Measurements from ENCODE around the gene TSPEAR. TPM values are rescaled to one million over a fixed set of nuclear protein-coding genes. Genes with fewer than 3 reads are reported as not detected.

The TSPEAR gene
- total RNA-seq, 1 donor from 2014 or later = 0.13 TPM

DNA sequence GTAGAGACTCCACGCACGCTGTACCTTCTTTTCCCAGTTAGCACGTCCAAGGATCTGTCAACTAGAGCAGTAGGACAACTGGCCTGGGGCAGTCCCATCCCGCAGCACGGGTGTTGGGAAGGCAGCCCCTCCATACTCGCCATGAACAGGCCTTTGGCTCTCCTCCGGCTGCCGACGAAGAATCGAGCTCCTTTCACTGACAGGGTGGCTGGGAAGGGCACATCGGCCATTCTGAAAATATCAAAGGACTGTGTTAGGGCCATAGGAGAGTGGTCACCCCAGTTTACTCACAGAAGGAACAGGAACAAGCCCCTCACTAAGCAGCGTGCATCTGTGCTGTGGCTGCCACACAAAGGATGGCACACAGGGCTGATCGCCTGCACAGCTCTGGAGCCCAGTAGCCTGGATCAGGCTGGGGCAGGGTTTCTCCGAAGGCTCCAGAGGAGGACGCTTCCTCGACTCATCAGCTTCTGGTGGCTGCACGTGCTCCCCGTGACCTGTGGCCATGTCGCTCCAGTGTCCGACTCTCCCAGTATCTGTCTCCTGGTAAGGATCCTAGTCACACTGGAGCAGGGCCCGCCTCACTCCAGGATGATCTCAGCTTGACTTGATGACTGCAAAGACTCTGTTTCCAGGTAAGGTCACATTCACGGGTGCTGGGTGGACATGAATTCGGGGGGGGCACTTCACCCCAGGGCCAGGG, 180.3 kb downstream of the TSPEAR start:
- DNase-seq (ENCODE audit: low read depth in 2 of 2) = no peak

DNA sequence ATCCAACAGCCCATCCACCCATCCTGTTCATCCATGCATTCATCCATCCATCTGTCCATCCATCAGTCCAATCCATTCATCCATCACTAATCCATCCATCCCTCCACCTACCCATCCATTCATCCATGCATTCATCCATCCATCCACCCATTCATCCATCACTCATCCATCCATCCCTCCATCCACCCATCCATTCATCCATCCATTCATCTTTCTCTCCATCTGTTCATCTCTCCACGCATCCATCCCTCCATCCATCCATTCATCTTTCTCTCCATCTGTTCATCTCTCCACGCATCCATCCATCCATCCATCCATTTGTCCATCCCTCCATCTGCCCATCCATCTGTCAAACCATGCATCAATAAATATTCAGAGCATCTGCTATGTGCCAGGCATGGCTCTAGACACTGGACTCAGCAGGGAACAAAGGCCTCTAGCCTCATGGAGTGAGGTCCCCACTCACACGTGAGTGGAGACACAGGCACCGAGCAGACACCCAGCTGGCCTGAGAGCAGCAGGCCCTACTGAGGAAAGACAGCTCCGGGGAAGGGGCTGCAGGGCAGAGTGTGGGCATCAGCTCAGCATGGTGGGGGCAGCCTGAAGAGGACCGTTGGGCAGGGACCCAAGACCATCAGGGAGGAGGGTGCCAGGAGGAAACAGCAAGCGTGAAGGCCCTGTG, 181.0 kb downstream of the TSPEAR start:
- DNase-seq (ENCODE audit: low read depth in 2 of 2) = no peak

DNA sequence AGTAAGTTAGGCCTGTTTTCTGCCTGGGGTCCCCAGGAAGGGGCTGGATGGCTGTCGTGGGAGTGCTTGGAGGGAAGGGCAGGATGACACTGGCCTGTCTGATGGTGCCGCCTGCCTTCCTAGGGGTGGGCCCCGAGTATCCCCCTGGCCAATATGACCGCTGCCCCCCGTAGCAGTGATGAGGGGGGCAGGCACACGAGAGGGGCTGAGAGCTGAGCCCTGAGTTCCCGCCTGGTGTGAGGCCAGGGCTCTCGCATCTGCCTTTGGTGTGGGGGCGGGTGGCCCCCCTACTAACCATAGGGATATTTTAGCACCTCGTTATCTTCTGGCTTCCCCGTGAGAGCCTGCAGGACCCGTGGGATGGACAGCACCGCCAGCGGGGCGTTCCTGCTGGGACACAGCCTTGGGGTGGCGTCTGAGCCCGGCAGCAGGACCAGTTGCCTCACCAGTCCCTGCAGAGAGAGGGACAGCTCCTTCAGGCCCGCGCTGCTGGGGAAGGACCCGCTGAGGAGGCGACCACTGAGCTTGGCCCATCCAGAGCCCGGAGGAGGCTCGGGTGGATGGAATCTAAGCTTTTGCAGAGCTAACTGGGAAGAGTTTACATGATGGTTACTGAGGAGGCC, 181.8 kb downstream of the TSPEAR start:
- DNase-seq (ENCODE audit: low read depth in 2 of 2) = no peak

DNA sequence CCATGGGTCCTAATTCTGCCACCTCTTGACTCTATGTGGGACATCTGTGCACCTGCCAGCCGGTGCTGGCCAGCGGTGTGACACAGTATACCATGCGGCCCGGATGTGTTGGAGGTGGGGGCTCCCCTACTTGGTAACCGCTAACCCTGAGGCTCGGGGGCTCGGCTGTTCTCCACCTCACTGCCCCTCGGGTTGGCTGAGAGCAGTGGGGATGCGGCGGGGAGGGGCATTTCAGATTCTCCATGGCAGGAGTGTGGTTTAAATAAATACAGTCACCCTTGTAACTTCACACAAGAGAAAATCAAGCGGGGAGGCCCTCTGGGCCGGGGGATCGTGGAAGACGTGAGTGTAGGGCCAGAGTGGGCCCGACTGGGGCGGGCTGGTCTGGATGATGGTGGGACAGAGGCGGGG, 182.4 kb downstream of the TSPEAR start:
- no peak for DNase-seq (ENCODE audit: low read depth in 2 of 2)

DNA sequence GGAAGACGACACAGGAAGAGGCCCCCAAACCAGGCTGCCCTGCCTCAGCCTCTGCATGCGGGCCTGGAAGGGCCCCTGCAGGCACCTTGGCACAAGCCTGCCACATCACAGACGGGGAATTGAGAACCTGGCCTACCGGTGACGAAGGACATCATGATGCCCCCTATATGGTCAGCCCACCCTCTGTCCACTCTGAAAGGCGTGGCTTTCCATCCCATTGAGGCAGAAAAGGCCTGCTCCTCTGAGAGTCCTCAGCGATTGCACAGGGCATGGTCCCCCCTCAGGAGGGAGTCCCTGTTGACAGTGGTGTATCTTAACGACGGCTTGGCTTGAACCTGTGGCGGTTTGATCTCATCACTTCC, 182.8 kb downstream of the TSPEAR start:
- DNase-seq (ENCODE audit: low read depth in 2 of 2) = no peak

DNA sequence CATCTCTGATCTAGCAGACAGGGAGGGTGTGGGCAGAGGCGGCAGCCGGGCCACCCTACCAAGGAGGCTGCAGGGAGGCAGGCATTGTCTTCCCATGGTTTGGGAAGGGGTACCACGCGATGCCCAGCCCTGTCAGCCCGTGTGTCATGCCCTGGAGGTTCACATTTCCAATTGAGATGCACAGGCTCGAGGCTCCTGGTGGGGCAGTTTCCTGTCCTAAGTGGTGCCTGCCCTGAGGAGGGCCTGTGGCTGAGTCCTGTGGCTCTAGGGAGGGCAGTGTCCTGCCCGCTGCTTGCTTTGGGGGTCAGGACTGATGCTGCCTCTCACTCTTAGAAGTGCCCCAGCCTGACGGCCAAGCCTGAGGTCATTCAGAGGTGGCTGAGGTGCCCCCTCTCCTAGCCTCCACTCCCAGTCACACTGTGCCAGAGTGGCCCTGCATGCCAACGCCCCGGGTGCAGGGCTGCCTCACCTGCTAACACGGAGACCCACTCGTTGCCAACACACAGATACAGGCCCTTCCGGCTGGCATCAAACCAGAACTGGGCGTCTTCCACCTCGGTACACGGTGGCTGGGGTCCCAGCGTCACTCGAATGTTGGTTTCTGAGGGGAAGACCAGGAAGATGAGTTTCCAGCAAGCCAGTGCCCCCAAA, 183.3 kb downstream of the TSPEAR start:
- DNase-seq (ENCODE audit: low read depth in 2 of 2) = no peak

DNA sequence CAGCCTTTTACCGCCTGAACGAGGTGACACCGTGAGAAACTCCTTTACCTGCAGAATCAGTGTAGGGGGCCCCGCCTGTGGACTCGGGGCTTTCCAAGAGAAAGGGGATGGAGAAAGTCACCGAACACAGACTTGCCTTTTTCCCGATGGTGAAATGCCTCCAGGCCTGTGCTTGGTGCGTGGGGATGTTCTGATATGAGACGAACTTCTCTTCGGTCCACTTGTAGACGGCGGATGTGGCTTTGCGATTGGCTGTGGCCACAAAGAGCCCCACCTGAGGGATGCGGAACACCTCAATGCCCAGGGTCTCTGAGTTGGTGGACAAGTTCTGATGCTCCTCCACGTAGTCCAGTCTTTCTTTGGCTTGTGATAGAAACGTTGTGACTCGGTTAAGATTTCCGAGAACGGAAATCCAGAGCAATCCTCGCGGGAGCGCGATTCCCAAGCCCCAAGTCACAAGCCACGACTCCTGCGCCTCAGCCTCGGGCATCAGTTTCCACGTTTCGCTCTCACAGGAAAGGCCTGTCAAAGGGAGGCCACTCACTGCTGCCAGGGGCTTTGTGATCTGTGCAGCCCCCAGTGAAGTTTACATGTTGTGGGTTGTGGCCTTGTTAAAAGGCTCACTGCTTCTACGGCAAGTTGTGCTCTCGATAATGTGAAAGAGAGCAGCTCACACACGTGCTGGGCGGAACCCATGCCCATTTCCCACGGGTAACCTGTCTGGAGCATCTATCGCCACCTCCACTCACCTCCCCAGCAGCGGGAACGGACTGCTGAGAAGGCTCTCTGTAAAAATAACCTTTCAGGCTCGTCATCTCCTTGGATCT, 184.0 kb downstream of the TSPEAR start:
- no peak for DNase-seq (ENCODE audit: low read depth in 2 of 2)

DNA sequence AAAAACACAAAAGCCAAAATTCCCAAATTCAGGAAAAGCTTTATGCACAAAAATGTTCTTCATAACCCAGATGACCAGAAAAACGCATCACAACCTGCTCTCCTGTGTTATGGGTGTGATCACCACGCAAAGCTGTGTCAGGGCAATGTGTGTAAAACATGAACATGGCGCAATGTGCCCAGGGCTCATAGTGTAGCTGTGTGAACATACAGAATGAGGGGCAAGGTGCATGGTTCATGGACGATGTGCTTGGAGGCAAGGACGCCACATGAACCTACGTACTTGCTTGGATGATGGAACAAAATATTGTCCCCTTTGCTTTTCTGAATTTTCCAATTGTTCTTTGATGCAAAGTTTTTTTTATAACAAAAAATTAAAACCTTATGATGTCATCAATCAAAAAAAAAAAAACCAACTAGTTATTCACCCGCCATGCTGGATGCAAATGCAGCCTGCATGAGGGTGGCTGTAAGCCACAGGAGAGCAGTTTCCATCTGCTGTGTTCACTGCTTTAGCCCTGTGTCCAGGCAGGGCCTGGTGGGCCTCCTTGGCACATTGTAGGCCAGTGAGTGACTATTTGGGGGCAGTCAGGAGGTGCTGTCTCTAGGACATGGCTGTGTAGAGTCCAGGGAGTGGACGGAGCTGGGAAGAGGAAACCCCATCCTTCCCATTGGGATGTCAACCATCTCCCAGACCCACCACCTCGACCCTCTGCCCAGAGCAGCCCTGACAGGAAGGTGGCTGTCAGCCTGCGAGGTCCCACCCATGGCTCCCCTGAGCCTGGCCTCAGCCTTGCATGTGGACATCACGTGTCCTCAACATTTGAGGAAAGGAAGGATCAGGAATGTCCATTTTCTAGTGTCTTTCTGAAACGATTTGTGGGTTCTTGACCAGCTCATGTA, 185.0 kb downstream of the TSPEAR start:
- DNase-seq (ENCODE audit: low read depth in 2 of 2) = no peak

DNA sequence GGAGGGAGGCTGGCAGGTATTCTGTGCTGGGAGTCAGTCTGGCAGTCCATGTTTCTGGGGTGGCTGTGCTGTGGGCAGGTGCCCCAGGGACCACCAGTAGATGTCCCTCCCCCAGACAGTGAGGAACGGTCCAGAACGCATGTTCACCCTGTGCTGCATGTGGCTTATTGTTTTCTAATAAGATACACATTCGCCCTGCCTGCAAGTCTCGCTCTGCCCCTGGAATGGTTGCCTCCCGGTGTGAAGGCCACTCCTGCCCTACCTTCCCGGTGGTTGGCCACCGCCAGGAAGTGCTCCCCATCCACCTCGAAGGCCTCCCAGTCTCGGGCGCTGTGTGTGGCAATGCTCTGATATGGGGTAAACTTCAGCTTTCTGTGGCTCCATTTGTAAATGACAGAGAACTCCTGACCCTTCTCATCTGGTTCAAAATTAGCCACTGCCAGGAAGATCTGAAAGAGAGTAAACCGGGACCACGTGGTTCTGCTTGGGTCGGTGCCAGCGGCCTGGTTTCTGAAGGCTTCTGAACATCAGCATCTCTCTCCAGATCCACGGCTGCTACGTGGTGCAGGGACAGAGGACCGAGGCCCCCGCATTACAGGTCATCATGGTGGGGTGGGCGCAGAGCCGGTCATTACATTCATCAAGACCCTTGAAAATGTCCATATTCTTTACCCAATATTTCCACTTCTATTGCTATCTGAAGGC, 185.8 kb downstream of the TSPEAR start:
- no peak for DNase-seq (ENCODE audit: low read depth in 2 of 2)

DNA sequence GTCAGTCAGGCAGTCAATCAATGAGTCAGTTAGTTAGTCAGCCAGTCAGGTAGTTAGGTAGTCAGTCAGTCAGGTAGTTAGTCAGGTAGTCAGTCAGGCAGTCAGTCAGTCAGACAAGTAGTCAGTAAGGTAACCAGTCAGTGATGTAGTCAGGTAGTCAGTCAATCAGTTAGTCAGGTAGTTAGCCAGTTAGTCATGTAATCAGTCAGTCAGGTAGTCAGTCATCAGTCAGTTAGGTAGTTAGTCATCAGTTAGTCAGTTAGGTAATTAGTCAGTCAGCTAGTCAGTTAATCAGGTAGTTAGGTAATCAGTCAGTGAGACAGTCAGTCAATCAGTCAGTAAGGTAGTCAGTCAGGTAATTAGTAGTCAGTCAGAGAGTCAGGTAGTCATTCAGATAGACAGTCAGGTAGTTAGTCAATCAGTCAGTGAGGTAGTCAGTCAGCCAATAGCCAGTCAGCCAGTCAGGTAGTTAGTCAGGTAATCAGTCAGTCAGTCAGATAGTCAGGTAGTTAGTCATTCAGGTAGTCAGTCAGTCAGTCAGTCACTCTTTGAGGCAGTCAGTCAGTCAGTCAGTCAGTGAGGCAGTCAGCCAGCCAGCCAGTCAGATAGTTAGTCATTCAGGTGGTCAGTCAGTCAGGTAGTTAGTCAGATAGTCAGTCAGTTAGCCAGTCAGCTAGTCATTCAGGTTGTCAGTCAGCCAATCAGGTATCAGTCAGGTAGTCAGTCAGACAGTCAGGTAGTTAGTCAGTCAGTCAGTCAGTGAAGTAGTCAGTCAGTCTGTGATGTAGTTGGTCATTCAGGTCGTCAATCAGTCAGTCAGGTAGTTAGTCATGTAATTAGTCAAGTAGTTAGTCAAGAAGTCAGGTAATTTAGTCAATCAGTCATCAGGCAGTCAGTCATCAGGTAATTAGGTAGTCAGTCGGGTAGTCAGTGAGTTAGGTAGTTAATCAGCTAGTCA, 186.7 kb downstream of the TSPEAR start:
- DNase-seq (ENCODE audit: low read depth in 2 of 2) = no peak

DNA sequence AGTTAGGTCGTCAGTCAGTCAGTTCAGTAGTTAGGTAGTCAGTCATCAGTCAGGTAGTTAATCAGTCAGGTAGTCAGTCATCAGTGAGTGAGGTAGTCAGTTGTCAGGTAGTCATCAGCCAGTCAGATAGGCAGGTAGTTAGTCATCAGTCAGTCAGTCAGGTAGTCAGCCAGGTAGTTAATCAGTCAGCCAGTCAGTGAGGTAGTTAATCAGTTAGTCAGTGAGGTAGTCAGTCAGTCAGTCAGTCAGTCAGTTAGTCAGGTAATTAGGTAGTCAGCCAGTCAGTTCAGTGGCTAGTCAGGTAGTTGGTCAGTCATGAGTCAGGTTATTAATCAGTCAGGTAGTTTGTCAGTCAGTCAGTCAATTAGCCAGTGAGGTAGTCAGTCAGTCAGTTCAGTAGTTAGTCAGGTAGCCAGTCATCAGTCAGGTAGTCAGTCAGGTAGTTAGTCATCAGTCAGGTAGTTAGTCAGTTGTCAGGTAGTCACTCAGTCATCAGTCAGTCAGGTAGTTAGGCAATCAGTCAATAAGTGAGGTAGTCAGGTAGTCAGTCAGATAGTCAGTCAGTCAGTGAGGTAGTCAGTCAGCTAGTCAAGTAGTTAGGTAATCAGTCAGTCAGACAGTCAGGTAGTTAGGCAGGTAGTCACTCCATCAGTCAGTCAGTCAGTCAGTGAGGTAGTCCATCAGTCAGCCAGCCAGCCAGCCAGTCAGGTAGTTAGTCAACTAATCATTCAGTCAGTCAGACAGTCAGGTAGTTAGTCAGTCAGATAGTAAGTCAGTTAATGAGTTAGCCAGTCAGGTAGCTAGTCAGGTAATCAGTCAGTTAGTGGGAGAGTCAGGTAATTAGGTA, 187.6 kb downstream of the TSPEAR start:
- DNase-seq (ENCODE audit: low read depth in 2 of 2) = no peak

DNA sequence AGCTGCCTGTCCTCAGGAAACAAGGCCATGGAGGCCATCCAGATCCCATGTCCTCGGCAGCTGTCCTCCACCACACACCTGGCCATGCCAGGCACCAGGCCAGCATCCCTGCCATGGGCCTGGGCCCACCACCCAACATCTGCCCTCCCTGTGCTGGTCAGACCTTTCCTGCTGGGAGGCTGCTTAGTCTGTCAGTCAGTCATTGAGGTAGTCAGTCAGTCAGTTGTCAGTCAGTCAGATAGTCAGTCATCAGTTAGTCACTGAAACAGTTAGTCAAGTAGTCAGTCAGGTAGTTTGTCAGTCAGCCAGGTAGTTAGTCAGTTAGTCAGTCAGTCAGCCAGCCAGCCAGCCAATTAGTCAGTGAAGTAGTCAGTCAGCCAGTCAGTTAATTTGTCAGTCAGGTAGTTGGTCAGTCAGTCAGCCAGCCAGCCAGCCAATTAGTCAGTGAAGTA, 188.6 kb downstream of the TSPEAR start:
- DNase-seq (ENCODE audit: low read depth in 2 of 2) = no peak

DNA sequence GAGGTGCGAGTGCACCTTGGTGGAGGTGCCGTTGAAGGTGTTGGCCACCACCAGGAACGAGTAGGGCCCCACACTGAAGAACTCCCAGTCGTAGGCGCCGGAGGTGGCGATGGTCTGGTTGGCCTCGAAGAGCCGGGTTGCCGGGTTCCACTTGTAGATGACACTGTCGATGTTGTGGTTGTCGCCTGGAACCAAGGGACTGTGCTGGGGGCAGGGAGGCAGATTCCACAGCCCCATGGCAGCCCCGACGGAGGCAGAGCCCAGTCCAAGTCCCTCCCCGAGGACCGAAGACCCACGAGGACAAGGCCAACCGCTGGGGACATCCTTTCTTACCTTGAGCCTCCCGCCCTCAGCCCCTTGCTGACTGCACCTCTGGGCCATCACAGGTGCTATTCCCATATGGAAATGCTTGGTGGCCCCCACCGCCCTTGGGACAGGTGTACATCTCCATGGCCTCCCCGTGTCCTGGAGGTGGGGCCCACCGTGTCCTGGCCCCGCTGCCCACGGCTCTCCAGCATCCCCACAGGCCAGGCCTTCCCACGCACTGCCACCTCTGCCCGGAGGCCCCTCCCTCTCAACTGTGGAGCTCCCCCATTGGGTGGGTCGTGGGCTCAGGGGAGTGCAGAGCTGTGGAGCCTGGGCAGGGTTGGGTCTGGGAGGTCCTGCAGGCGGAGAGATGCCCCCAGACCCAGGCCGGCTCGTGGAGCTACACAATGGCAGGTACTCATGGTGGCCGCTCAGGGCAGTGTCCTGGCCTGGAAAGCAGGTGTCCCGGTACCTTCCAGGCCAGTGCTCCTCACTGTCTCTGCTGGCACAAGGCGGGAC, 189.2 kb downstream of the TSPEAR start:
- DNase-seq (ENCODE audit: low read depth in 2 of 2) = no peak

DNA sequence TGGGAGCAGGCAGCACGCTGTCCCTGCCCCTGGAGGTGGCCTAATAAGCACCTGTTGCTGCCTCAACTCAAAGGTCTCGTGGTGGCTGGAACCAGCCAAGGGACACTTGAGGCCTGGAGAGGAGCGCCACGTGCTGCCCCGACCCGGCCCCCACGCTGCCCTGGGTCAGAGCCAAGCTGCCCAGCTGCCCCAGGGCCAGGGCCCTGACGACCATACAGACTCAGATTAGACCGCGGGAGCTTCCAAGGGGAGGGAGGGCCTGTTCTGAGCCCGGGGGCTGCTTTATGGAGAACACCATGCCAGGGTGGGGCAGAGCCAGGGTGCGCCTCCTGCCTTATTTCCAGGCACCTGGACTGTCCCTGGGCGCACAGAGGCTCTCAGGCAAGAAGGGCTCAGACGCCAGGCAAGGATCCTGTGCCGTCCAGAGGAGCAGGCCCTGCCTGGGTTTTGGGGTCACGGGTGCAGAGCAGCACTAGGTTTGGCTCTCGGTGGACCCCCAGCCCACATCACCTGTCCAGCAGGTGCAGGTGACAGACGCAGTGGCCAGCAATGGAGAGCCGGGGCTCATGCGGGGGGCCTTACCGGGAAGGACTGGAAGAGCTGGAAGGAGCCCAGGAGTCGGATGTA, 190.0 kb downstream of the TSPEAR start:
- DNase-seq (ENCODE audit: low read depth in 2 of 2) = no peak

DNA sequence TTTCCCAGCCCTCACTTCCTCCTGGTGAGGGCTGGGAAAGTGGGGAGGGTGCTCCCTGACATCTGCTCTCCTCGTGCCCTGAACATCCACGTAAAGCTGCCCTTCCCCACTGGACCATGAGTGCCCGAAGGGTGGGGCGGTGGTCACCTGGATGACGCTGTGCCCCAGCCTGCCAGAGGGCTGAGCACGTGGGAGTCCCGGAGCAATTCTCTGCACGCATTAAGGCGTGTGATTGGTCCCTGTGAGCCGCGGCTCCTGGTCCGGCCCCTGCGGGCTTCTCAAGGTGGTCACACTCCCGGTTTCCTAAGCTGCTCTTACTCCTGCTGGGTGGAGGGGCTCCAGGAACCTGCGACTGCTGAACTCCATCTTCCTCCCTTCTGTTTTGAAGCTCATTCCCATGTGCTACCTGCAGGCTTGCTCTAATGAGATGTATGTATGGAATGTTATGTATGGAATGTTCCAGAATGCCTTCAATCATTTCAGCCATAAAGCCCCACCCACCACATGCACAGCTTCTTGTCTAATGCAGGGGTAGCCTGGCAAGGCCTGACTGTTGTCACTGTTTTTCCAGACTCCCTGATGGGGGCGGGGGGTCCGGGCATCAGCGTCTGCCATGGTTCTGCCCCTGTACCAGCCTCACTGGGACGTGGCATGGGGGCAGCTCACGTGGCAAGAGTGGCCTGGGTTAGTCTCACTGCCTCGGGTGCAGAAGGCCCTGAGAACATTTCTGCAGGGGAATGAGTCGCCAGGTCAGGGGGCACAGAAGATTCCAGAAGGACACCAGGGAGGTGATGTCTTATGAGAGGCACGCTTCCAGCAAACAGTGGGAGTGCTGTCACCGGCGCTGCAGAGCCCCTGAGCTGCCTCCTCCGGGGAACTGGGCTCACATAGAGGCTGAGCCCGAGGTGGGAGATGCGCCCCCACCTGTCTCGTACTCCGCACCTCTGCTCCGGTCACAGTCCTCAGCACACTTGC, 190.8 kb downstream of the TSPEAR start:
- no peak for DNase-seq (ENCODE audit: low read depth in 2 of 2)

Data from dermis microvascular lymphatic vessel endothelial cell (primary cell).